Measurements from ENCODE around the gene NEK7.
"Not testable (repeated sequence)": the region's sequence is repeated elsewhere in the genome, so short reads cannot be mapped to it uniquely, and the experiment has no call there.

Gene NEK7

DNA sequence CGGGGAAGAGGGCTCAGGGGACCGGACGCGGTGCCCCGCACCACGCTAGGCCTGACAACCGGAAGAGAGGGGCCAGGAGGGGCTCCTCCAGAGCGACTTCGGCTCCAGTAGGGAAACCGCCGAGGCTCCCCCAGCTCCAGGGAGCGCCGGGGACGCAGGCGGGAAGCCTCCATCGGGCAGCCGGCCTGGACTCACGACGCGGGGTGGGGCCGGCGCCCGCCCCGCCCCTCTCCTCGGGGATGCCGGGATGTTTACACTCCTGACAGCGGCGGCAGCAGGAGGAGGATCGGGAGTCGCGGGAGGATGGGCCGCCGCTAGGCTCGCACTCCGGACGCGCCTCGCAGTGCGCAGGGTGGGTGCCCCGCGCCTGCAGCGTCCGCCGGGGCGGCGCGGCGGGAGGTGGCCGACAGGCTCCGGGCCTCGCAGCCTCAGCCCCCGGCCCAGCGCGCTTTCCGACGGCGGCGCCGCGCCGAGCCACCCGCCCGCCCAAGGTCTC, at the start of gene NEK7:
TSS of gene NEK7 (plus strand) at position 254 of the 496 bp plus-strand sequence. CDS start 75,583 bp downstream, outside the sequence.
- peak; percentile 19 for DNase-seq

DNA sequence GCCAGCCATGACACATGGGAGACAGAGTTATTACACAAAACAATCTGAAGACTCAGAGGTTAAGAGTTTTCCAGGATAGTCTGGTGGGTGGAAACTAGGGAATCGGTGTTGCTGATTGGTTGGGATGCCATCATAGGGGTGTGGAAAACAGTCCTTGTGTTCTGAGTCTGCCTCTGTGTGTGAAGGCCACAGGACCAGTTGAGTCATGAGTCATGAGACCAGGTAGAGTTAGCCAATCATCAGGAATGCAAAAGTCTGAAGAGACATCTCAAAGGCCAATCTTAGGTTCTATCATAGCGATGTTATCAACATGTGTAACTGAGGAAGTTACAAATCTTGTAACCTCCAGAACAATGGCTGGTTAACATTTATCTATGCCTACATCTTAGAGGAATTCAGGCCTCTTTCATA, 49.7 kb upstream of the NEK7 start:
- no peak for DNase-seq

DNA sequence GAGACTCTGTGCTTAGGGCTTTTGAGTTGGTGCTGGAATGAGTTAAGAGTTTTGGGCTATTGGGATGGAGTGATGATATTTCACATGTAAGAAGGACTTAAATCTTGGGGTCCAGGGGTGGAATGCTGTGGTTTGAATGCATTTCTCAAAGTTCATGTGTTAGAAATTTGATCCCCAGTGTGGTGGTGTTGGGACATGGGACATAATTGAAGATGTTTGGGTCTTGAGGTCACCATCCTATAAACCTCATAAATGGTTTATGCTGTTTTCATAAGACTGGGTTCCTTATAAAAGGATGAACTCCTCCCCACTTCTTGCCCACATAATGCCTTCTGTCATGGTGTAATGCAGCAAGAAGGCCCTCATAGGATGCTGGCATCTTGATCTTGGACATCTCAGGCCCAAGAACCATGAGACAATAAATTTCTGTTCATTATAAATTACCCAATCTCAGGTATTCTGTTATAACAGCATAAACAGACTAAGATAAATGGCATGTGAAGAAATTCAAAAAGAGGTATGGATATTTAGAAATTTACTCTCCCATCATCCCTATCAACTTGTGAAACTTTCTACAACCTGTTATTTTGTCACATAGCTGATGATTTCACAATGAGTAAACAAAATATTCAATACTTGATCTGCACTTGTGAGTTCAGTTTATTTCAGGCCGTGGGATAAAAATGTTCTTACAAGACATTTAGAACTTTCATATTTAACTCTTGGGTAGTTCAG, 48.0 kb upstream of the NEK7 start:
- no peak for DNase-seq

DNA sequence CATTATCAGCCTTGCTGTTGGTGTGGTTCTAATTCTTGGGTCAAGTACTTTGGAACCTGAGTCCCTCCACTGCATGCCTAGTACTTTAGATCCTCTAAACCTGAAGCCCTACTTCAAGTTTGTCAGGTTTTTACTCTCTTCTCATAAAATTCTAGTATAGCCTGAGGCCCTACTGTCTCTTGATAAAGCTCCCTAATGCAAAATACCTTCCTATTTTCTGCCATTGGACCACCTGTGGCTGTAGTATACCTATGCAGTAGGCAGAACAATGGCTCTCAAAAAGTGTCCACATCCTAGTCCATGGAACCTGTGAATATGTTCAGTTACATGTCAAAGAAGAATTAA, 47.5 kb upstream of the NEK7 start:
- no peak for DNase-seq

DNA sequence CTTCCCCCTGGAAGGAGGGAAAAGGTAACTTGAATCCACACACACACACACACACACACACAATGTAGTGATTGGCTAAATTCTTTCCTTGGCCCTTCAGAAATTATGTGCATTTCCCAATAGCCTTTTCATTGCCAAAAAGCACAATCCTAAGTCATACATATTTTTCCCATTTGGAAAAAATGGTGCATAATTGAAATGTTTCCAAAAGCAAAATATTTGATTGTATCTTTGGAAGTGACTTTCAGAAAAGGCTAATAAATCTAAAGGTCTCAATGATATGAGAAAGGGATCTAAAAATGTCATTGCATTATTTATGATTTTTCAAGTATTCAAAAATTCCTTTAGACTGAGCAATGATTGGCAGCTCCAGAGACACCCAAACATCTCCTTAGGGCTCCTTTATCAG, 43.5 kb upstream of the NEK7 start:
- DNase-seq = no peak

DNA sequence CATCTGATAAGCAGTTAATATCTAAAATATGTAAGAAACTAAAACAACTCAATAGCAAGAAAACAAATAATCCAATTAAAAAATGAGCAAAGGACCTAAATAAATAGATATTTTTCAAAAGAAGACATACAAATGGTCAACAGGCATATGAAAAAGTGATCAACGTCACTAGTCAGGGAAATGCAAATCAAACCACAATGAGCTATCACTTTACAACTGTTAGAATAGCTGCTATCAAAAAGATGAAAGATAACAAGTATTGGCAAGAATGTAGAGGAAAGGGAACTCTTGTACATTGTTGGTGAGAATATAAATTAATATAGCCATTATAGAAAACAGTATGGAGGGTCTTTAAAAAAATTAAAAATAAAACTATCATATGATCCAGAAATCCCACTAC, 40.7 kb upstream of the NEK7 start:
- no peak for DNase-seq

DNA sequence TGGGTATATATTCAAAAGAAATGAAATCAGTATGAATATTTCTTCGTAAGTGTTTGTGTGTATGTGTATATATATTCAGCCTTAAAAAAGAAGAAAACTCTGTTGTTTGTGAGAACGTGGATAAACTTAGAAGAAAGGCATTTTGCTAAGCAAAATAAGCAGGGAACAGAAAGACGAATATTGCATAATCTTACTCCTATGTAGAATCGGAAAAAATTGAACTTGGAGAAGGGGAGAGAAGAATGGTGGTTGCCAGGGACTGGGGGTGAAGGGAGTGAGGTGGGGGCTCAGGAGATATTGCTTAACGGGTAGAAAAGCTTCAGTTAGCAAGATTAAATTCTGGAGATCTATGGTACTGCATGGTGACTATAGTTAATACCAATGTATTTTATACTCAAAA, 40.3 kb upstream of the NEK7 start:
- DNase-seq = no peak

DNA sequence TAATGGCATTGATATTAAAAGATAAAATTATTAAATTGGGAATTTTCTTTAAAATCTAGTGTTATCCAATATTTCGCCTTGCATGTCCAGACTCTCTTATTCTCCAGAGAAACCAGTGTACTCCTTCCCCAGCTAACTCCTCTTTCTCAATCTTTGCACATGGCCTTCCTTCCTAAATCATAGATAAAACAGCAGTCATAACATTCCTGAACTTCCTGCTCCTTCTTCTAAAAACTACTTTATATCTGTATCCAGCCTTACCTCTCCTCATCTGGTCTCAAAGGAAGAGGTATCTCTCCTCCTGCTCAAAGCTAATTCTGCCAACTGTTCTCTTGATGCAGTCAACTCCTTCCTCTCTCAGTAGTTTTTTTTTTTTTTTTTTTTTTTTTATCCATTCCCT, 39.5 kb upstream of the NEK7 start:
- DNase-seq = no peak

DNA sequence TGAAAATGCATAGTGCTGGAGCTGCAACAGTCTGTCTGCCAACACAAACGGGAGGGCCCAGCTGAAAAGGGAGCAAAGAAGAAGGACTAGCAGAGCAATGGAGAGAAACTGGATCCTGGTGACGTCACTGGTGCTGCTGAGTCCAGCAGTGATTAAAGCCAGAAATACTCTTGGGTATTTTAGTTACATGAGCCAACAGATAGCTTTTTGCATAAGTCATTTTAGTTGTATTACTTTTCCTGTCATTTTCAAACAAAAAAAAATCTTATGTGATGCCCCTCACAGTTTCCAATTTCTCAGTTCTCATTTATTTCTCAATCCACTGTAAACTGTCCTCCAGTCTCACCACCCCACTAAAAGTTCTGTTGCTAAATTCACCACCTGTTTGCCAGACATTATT, 38.7 kb upstream of the NEK7 start:
- peak; percentile 2 for DNase-seq

DNA sequence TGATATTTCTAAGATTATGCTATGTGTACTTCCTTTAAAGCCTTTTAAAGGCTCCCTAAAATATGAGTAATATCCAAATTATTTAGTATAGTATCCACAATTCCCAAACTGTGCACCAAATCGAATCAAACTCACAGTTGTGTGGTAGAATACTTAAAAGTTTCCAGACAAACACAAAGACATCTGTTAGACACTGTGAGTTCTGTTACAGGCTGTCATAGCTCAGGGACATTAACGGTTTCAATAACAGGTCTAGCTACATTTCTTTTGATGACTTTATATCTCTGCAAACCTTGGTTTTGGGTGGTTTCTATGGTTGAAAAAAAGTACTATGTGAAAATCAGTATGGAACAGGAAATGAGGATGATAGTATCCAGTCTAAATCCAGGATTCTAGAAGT, 36.9 kb upstream of the NEK7 start:
- DNase-seq = no peak

DNA sequence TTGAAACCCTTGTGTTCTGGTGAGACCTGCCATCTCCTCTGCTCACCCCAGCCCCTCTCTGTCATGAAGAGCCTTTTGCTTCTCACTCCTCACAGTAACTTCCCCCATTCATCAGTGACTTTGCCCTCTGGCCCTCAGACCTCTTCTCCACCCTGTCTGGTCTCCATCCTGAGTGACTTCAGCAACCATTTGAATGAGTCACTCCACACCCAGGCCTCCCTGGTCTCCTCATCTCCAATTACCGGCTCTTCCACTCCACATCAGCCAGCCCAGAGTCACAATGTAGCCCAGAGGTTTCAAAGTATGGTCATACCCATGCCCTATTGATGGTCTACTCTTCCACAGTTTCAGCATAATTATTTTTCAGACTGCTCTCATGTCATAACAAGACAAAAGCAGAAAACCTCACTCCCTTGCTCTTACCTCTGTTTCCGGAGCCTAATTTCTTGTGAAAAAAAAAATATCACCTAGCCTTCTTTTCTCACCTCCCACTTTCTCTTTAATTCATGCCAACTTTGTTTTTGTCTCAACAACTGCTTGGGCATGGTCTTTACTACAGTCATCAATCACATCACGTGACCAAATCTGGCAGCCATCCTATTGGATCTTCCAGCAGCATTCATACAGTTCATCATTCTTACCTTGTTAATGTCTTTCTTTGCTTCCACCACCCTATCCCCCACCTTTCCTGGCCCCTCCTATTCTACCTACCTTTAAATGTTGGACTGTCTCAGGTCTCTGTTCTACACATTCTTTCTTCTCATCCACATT, 35.6 kb upstream of the NEK7 start:
- no peak for DNase-seq

DNA sequence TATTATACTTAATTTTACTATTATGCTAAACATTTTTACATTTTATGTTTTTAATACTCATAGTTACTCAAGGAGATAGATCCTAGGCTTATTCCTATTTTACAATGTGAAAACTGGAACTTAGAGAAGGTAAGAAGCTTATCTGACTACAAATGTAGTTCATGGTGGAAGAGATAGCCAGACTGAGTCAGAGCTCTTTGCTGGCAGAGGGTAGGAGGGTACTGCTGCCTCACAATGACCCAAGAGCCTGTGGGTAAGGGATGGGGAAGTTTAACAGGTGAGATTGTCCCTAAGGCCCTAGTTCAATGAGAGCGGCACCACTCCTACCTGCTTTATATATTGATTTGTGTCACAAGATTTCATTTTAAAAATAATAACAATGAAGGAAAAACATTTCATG, 34.1 kb upstream of the NEK7 start:
- no peak for DNase-seq

DNA sequence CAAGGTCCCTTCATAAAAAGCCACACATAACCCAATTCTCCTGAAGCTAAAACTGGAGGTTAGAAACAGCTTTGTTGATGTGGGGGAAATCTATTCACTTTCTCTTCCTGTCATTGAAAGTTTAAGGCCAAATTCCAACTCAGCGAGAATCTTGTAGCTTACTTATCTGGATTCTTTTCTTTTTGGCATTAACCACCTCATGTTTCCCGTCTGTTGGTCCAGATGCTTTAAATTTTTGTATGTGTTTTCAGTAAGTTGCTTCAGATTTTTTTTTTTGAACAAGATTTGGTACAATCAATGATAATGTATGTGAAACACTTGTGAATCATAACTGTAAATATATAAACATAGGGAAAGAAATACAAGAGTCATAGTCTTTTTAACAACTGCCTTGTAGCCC, 33.7 kb upstream of the NEK7 start:
- no peak for DNase-seq

DNA sequence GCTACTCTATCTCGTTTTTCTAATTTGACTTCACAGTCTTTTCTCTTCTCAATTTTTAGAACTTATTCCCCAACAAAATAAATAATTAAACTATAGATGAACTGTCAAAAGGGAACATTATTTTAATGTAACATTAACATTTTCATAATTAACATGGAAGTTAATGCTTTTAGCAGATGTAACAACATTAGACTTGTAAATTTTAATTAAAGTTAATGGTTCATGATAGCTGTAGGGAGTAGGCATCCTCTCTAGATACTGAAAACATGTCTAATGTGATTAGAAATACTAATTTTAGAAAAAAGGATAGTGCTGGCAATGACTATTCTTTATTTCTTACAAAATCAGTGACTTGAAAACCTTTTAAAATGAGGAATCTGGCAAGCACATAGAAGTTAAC, 32.1 kb upstream of the NEK7 start:
- DNase-seq = no peak

DNA sequence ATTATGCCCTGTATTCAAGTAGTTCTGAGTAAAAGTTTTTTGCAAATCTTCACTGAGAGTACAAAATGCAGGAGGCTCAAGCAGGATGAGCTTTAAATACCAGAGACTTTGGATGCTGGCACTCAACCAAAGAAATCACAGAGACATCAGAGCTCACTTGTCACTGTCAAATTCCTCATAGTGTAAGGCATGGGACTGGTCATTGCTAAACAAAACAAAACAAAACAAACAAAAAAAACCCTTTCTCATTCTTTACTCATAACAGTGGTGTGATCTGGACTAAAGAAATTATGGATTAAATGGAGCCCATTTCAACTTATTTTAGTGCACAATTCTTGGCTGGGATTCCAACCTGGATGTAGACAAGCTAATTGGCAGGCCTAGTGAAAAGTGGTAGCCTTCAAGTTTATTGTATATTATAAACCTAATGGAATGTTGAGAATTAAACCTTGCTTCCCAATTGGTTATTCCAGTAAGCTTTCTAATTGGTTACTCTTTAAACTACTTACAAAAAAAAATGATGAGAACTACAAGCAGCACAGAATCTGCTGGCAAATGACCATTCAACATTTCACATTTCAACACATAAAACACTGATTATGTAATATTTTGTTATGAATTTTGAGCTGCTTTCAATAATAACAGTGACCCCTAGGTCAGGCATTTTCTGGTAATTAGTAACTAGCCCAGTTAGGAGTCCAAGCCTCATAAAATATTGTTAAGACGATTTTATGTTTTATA, 30.6 kb upstream of the NEK7 start:
- no peak for DNase-seq

DNA sequence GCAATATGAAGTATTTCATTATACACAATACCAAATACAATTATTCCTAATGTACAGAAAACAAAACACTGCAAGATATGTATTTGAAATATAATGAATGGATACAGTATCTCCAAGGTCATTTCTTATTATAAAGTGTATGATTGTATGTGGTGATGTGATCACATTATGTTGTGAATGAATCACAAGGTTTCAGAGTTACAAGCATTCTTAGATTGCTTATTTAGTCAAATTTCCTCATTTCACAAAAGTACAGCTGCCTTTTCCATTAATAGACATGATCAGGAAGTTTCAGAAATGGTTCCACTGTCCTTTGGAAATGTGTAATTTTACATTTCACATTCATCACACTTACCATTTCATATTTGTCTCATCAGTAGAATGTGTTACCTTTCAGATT, 28.3 kb upstream of the NEK7 start:
- no peak for DNase-seq

DNA sequence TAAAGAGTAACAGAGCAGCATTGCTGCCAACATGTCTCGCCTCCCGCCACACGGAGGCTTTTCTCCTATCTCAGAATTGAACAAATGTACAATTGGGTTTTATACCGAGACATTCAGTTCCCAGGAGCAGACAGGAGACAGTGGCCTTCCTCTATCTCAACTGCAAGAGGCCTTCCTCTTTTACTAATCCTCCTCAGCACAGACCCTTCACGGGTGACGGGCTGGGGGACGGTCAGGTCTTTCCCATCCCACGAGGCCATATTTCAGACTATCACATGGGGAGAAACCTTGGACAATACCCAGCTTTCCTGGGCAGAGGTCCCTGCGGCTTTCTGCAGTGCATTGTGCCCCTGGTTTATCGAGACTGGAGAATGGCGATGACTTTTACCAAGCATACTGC, 26.7 kb upstream of the NEK7 start:
- DNase-seq = not testable (repeated sequence)

DNA sequence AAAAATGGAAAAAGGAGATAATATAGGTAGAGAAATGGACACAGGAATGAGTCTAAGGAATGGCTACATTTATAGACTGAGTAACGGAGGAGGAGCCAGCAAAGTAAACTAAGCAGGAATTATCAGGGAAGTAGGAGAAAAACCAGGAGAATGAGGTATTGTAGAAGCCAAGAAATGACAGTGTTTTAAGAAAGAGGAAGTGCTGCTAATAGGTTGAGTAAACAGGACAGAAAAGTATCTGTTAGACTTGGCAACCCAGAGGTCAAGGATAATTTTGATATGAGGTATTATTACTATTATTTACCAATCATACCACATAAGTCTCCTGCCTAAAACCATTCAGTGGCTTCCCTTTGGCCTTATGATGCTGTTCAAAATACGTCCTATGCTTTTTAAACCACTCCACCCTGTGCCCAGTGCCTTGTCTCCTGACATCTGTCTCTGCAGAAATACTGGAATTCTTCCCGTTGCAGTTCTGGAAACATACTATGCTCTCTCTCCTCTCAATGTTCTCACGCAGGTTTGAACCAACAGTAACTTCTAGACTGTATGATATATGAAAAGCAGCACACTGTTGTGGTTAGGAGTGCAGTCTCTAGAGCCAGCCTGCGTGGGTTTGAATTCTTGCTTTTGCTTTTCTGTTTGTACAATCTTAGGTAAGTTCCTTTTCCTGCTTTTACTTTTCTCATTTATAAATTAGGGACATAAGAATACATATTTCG, 24.6 kb upstream of the NEK7 start:
- DNase-seq = no peak

DNA sequence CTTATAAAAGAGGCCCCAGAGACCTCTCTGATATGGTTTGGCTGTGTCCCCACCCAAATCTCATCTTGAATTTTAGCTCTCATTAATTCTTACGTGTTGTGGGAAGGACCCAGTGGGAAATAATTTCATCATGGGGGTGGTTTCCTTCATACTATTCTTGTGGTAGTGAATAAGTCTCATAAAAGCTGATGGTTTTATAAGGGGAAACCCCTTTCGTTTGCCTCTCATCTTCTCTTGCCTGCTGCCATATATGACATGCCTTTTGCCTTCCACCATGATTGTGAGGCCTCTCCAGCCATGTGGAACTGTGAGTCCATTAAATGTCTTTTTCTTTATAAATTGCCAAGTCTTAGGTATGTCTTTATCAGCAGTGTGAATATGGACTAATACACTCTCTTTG, 22.5 kb upstream of the NEK7 start:
- no peak for DNase-seq

DNA sequence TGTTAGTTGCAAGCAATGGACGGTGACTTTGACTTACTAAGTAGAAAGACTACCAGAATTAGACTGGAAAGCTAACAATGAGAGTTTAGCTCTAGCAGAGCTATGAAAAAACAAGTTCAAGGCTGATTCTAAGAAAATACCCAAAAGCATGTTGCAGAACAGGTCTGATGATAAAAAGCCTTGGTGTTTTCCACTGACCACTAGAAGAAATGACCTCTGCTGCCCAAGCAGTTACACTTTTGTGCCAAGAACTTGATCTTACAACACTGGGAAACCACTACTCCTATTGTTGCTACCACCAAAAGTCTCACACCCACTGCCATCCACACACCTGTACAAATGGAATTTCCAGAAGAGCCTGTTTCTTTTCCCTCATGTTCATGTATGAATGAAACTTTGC, 21.4 kb upstream of the NEK7 start:
- no peak for DNase-seq

DNA sequence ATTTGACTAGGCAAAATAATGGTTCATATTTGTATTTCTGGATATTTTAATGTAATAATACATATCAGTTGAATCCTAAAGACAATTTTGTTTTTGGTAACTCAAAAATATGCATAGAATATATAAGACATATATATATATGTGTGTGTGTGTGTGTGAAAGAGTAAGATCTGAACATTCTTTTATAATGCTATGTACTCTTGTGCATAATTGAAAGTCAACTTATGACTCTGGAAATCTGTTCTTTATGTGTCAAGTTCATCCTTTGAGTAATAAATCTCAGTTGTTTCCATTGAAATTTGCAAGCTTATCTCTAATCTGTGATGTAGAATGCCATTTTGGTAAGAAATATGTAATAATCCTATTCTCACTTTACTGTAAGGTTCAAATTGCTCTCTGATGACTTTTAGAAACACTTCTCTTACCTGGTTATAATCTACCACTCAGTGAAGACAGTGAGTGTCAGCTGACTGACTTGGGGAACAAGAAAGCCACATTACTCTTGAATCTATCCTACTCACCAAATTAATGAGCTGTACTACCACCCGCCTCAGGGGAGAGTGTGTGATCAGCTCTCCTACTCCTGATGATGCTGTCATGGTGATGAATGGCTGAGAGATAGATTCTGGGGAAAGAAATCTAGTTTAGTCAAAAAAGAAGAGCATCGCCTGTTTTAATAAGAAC, 15.0 kb upstream of the NEK7 start:
- DNase-seq = no peak

DNA sequence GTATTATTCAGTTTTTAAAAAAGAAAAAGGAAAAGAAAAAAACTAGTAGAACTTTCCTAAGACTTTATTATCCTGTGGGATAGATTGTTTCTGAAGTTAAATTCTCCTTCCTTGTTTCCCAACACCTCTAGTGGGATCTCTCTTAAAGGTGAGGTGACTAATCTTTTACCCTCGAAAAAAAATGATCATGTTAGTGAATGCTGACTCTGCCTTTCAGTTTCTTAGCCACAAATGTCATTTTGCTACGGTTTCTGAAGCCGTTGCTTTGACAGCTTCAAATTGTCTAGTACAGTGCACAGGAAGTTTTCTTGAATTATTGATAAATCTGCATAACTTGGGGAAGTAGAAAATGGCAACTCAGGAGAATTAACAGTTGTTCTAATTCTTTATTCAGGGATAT, 13.0 kb upstream of the NEK7 start:
- DNase-seq = no peak

DNA sequence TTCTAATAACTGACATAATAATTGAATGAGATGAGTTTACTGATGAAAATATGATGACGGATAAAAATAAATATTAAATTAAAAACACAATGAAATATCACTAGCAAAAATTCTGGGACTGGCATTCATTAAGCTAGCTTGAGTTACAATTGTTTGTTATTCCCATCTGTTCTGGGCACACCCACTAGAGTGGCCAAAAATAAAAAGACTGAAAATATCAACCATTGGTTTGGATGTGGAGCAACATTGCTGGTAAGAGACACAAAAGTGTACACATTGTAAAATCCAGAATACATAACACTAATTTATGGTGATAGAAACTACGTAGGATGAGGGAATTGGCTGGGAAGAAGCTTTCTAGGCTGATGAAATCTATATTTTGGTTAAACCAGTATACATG, 9.6 kb upstream of the NEK7 start:
- DNase-seq = no peak

Data from NCI-H2029 treated with DMSO at 0.1 percent for 48 hours (cell line).